MM.1S (cell line): ENCODE data around the gene GNG13.

Experiments used
- DNase-seq: peaks from one replicate; pipeline ENCODE4 v3.0.0-alpha.2; 2015
- H2AFZ ChIP-seq: fragments of 300-600 bp; sonication (generic); 2 replicates; pipeline ENCODE4 v1.6.0; 2016; ENCODE audit warnings: antibody characterized with exemption, low read length
- H3F3A ChIP-seq: fragments of 300-600 bp; sonication (generic); 2 replicates; pipeline ENCODE4 v1.6.1; 2016; ENCODE audit warnings: mild to moderate bottlenecking, antibody characterized with exemption, low read length, moderate library complexity, mixed read lengths; ENCODE audit not compliant: insufficient read depth
- H3K27ac ChIP-seq: fragments of 300-600 bp; sonication (generic); 2 replicates; pipeline ENCODE4 v1.5.1; 2016; ENCODE audit warnings: mild to moderate bottlenecking, low read length
- H3K27me3 ChIP-seq: fragments of 300-600 bp; sonication (generic); replicated peaks from 2 replicates; pipeline ENCODE4 v1.6.0; 2016; ENCODE audit warnings: low read length; ENCODE audit not compliant: insufficient read depth
- H3K36me3 ChIP-seq: fragments of 300-600 bp; sonication (generic); replicated peaks from 2 replicates; pipeline ENCODE4 v1.6.1; 2016; ENCODE audit warnings: mild to moderate bottlenecking, low read length, mixed read lengths; ENCODE audit not compliant: insufficient read depth
- H3K4me1 ChIP-seq: fragments of 300-600 bp; sonication (generic); 2 replicates; pipeline ENCODE4 v1.6.1; 2016; ENCODE audit warnings: low read length, mixed read lengths
- H3K4me2 ChIP-seq: fragments of 300-600 bp; sonication (generic); 2 replicates; pipeline ENCODE4 v1.6.0; 2016; ENCODE audit warnings: low read depth, low read length
- H3K4me3 ChIP-seq: fragments of 300-600 bp; sonication (generic); 2 replicates; pipeline ENCODE4 v1.5.1; 2016; ENCODE audit warnings: low read length, mixed read lengths
- H3K79me2 ChIP-seq: fragments of 300-600 bp; sonication (generic); 2 replicates; pipeline ENCODE4 v1.6.1; 2016; ENCODE audit warnings: mixed run types, low read length, mixed read lengths
- H3K9ac ChIP-seq: fragments of 300-600 bp; sonication (generic); 2 replicates; pipeline ENCODE4 v1.6.1; 2016; ENCODE audit warnings: low read length, mixed read lengths
- H3K9me2 ChIP-seq: fragments of 300-600 bp; sonication (generic); replicated peaks from 2 replicates; pipeline ENCODE4 v1.6.1; 2016; ENCODE audit warnings: mild to moderate bottlenecking, low read length, mixed read lengths; ENCODE audit not compliant: insufficient read depth
- H3K9me3 ChIP-seq: fragments of 300-600 bp; sonication (generic); replicated peaks from 2 replicates; pipeline ENCODE4 v1.6.1; 2016; ENCODE audit warnings: mild to moderate bottlenecking, low read length, mixed read lengths; ENCODE audit not compliant: insufficient read depth
- H4K20me1 ChIP-seq: fragments of 300-600 bp; sonication (generic); 2 replicates; pipeline ENCODE4 v1.6.1; 2016; ENCODE audit warnings: mild to moderate bottlenecking, low read length, moderate library complexity, mixed read lengths; ENCODE audit not compliant: insufficient read depth
- EZH2 ChIP-seq: fragments of 300-600 bp; sonication (generic); optimal IDR thresholded peaks from 2 replicates; pipeline ENCODE3; 2017; ENCODE audit warnings: low read depth, mild to moderate bottlenecking, antibody characterized with exemption, low read length, mixed read lengths
- EZH2phosphoT487 ChIP-seq: fragments of 300-600 bp; sonication (generic); IDR thresholded peaks from 2 replicates; pipeline ENCODE4 v1.6.1; 2018; ENCODE audit warnings: antibody characterized with exemption, low read length
- TF ChIP-seq, protein P1 (sequence below): fragments of 300-600 bp; sonication (generic); IDR thresholded peaks from 2 replicates; pipeline ENCODE4 v1.5.1; 2016; ENCODE audit warnings: antibody characterized with exemption, low read length, mixed read lengths

Gene GNG13

DNA sequence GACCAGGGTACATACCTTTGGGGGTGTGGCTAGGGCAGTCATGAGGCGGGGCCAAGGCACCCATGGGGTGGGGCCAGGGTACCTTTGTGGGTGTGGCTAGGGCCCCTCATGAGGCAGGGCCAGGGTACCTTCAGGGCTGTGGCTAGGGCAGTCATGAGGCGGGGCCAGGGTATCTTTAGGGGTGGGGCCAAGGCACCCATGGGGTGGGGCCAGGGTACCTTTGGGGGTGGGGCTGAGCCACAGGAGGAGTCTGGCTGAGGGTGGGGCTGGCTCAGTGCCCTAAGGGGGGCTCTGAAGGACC lies 3.5 kb downstream of the GNG13 start:
- Histone ChIP-seq H3F3A (no peaks in the 10 kb centered on the region), H3K9me3 (no peaks in the 10 kb centered on the region), H3K4me2 (no peak overlapping the region), H3K36me3 (no peaks in the 10 kb centered on the region), H2AFZ (no peak overlapping the region), H3K27ac (no peak overlapping the region), H3K79me2 (no peaks in the 10 kb centered on the region), H3K9me2 (no peaks in the 10 kb centered on the region), H3K27me3 (peaks cover 12% of the 10 kb centered on the region; the same call in 1 of the 2 replicates), H3K4me1 (no peaks in the 10 kb centered on the region), H3K4me3 (no peak overlapping the region), H3K9ac (no peak overlapping the region), H4K20me1 (no peaks in the 10 kb centered on the region)
- no peak for DNase-seq
- TF ChIP-seq EZH2phosphoT487 (no peak), EZH2 (no peak)
- TF ChIP-seq, protein P1, sequence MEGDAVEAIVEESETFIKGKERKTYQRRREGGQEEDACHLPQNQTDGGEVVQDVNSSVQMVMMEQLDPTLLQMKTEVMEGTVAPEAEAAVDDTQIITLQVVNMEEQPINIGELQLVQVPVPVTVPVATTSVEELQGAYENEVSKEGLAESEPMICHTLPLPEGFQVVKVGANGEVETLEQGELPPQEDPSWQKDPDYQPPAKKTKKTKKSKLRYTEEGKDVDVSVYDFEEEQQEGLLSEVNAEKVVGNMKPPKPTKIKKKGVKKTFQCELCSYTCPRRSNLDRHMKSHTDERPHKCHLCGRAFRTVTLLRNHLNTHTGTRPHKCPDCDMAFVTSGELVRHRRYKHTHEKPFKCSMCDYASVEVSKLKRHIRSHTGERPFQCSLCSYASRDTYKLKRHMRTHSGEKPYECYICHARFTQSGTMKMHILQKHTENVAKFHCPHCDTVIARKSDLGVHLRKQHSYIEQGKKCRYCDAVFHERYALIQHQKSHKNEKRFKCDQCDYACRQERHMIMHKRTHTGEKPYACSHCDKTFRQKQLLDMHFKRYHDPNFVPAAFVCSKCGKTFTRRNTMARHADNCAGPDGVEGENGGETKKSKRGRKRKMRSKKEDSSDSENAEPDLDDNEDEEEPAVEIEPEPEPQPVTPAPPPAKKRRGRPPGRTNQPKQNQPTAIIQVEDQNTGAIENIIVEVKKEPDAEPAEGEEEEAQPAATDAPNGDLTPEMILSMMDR: no peak

DNA sequence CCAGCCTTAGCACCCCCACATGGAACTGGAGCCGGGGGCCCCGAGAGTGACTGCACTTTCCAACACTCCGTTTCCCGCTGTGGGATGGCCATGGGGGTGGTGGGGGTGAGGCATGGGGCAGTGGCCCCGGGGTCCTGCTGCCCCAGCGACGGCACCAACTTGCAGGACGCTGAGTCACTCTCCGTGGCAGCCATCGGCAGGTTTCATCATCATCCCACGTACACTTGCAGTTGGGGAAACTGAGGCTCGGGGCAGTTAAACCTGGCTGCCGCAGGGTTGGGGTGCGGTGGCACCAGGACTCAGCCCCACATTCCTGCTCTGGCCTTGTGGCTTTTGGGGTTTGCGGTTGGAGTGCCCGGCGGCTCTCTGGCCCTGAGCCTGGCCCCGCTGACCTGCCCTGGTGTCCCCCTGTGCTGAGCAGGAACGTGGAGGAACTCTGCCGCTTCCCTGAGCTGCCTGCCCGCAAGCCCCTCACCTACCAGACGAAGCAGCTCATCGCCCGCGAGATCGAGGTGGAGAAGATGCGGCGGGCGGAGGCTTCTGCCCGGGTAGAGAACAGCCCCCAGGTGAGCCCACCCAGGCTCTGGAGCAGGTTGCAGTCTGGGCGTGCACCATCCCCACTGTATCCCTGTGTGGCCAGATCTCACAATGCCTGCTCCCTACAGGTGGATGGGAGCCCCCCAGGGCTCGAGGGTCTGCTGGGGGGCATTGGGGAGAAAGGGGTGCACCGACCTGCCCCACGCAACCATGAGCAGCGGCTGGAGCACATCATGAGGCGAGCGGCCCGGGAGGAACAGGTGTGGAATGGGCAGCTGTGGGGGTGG lies 4.0 kb downstream of the GNG13 start:
- H3K4me3 ChIP-seq: no peak overlapping the region
- no peaks in the 10 kb centered on the region for H3K9me3 ChIP-seq
- no peaks in the 10 kb centered on the region for H4K20me1 ChIP-seq
- H3K27ac ChIP-seq: no peak overlapping the region
- no peaks in the 10 kb centered on the region for H3K36me3 ChIP-seq
- H3F3A ChIP-seq: no peaks in the 10 kb centered on the region
- H3K9me2 ChIP-seq: no peaks in the 10 kb centered on the region
- no peaks in the 10 kb centered on the region for H3K79me2 ChIP-seq
- H2AFZ ChIP-seq: no peak overlapping the region
- H3K27me3 ChIP-seq: peaks cover 6% of the 10 kb centered on the region; the same call in 1 of the 2 replicates
- no peak for DNase-seq
- H3K4me2 ChIP-seq: no peak overlapping the region
- H3K4me1 ChIP-seq: no peaks in the 10 kb centered on the region
- H3K9ac ChIP-seq: no peak overlapping the region
- TF ChIP-seq EZH2 (no peak), EZH2phosphoT487 (no peak)
- TF ChIP-seq, protein P1: no peak

DNA sequence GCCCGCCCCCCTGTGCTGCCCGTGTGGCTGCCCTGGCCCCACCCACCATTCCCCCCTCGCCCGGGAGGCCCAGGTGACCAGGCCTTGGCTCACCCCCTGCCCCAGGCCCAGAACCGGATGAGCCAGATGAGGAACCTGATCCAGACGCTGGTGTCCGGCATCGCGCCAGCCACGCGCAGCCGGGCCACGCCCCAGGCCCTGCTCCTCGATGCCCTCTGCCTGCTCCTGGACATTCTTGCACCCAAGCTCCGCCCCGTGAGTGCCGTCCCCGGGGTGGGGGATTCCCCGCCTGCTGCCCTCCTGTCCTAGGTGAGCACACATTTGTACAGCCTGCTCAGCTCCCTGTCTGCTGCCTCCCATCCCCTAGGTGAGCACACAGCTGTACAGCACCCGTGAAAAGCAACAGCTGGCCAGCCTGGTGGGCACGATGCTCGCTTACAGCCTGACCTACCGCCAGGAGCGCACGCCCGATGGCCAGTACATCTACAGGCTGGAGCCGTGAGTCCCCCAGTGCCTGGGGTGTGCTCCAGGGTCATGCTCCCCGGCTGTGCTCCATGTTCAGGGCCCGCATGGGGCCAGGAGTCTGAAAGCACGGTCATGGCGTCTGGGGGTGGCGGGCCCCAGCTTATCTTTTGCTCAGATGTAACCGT lies 4.8 kb downstream of the GNG13 start:
- H4K20me1 ChIP-seq: no peaks in the 10 kb centered on the region
- no peaks in the 10 kb centered on the region for H3F3A ChIP-seq
- H3K36me3 ChIP-seq: no peaks in the 10 kb centered on the region; the same call in 1 of the 2 replicates
- H2AFZ ChIP-seq: no peak overlapping the region
- DNase-seq: no peak
- no peak overlapping the region for H3K9ac ChIP-seq
- H3K27me3 ChIP-seq: no peaks in the 10 kb centered on the region
- no peak overlapping the region for H3K4me3 ChIP-seq
- TF ChIP-seq, protein P1: no peak
- TF ChIP-seq EZH2 (no peak), EZH2phosphoT487 (no peak)
- no peaks in the 10 kb centered on the region for H3K4me1 ChIP-seq
- no peak overlapping the region for H3K4me2 ChIP-seq
- H3K79me2 ChIP-seq: no peaks in the 10 kb centered on the region; the same call in 1 of the 2 replicates
- H3K9me2 ChIP-seq: no peaks in the 10 kb centered on the region
- H3K27ac ChIP-seq: no peak overlapping the region
- no peaks in the 10 kb centered on the region for H3K9me3 ChIP-seq
